Psoas muscle (tissue), 8 donors: ENCODE measurements around the gene MPPE1. TPM values are rescaled to one million over a fixed set of nuclear protein-coding genes. Genes with fewer than 3 reads are reported as not detected.

Experiments used
- ATAC-seq, 4 donors: fragments of 200-7000 bp; cut with Tn5 transposase; one replicate each; pipeline ENCODE4 v1.9.1; 2020; ENCODE audit warnings: moderate library complexity in 3 of 4, mild to moderate bottlenecking in 2 of 4
- DNase-seq, 2 donors: peaks; one replicate each; pipeline ENCODE4 v3.0.0-alpha.2; 2020
- H3K27ac ChIP-seq: fragments of 200-600 bp; one replicate; pipeline ENCODE4 v1.8.0; 2022
- H3K27me3 ChIP-seq, 3 donors: fragments of 200-600 bp in 1 of 3; one replicate each; pipeline versions ENCODE4 v1.6.1 to v1.8.0; 2013 to 2022; ENCODE audit warnings: low read length in 2 of 3, mild to moderate bottlenecking in 2 of 3, moderate library complexity in 1 of 3; ENCODE audit not compliant: insufficient read depth in 3 of 3
- H3K36me3 ChIP-seq, 2 donors: fragments of 200-600 bp in 1 of 2; one replicate each; pipeline versions ENCODE4 v1.6.1 to v1.8.0; 2013 to 2022; ENCODE audit warnings: low read depth in 1 of 2, mild to moderate bottlenecking in 1 of 2, moderate library complexity in 1 of 2; ENCODE audit not compliant: insufficient read depth in 1 of 2
- H3K4me1 ChIP-seq: fragments of 200-600 bp; one replicate; pipeline ENCODE4 v1.8.0; 2022
- H3K4me3 ChIP-seq: fragments of 200-600 bp; one replicate; pipeline ENCODE4 v1.8.0; 2022; ENCODE audit warnings: mild to moderate bottlenecking
- H3K9me3 ChIP-seq: fragments of 200-600 bp; one replicate; pipeline ENCODE4 v1.8.0; 2022
- WGBS, 3 donors: extraction: QIAGEN DNeasy Blood & Tissue Kit; methylation state at CpG; one replicate each; pipeline versions ENCODE4 v1.1.6 to v1.1.7; 2013; 5-methylcytosine and 5-hydroxymethylcytosine counted together
- intact Hi-C, 2 donors: fragments of 100-400 bp; cut with DNase I; formaldehyde crosslinking; loops; one replicate each; pipeline versions ENCODE4 v1.11.0 to v1.14.2; 2022
- long read RNA-seq, 2 donors: library from polyadenylated mRNA; unstranded; transcript quantifications; one replicate each; pipeline ENCODE4 v2.0.0, GENCODE V29; 2021
- polyA plus RNA-seq, 3 donors: library from polyadenylated mRNA; stranded (reverse); fragments of 200-250 nt; gene quantifications; one replicate each; pipeline ENCODE4 v1.2.3, GENCODE V29; 2013
- total RNA-seq, 4 donors: library from RNA; stranded (reverse); fragmentation: NEBNext Ultra II Directional in 2 of 4; extraction: Animal tissue kit (Norgen Biotek cat#: 25700) in 2 of 4; gene quantifications; one replicate each; pipeline versions ENCODE4 v1.2.1 to v1.2.4, GENCODE V29; 2021 to 2023
- TF ChIP-seq, protein P1 (sequence below): fragments of 200-600 bp; IDR thresholded peaks from one replicate; pipeline ENCODE4 v1.8.0; 2022; ENCODE audit warnings: antibody characterized with exemption
- donor health status: healthy with polysubstance abuse.
- donor health status: DM: no; HTN: no; CAD: no; lungs with moderate emphysema.
- donor health status: Bipolar disorder and iron deficiency.
- donor health status: healthy.
- donor health status: DM: yes; HTN: yes; CAD: no.
- donor health status: DM: no; HTN: no; CAD: no.
- donor health status: DM: no; HTN: no; CAD: no.
- donor health status: DM: yes; HTN: yes; CAD: no.

The MPPE1 gene, protein sequence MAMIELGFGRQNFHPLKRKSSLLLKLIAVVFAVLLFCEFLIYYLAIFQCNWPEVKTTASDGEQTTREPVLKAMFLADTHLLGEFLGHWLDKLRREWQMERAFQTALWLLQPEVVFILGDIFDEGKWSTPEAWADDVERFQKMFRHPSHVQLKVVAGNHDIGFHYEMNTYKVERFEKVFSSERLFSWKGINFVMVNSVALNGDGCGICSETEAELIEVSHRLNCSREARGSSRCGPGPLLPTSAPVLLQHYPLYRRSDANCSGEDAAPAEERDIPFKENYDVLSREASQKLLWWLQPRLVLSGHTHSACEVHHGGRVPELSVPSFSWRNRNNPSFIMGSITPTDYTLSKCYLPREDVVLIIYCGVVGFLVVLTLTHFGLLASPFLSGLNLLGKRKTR
- total RNA-seq: 10 to 100 TPM; 22.5 to 33.4 (median 27.6) TPM
- polyA plus RNA-seq: 10 to 100 TPM; 20.2 to 44.0 (median 23.0) TPM
- long read RNA-seq, donor 1, full-length matches to known transcripts: 17 of 22 reads
- long read RNA-seq, donor 1, partial matches to known transcripts: 0 of 22 reads
- long read RNA-seq, donor 1, other reads (novel, unspliced or antisense): 5 of 22 reads
- long read RNA-seq, donor 2, full-length matches to known transcripts: 15 of 56 reads
- long read RNA-seq, donor 2, partial matches to known transcripts: 5 of 56 reads
- long read RNA-seq, donor 2, other reads (novel, unspliced or antisense): 36 of 56 reads

DNA sequence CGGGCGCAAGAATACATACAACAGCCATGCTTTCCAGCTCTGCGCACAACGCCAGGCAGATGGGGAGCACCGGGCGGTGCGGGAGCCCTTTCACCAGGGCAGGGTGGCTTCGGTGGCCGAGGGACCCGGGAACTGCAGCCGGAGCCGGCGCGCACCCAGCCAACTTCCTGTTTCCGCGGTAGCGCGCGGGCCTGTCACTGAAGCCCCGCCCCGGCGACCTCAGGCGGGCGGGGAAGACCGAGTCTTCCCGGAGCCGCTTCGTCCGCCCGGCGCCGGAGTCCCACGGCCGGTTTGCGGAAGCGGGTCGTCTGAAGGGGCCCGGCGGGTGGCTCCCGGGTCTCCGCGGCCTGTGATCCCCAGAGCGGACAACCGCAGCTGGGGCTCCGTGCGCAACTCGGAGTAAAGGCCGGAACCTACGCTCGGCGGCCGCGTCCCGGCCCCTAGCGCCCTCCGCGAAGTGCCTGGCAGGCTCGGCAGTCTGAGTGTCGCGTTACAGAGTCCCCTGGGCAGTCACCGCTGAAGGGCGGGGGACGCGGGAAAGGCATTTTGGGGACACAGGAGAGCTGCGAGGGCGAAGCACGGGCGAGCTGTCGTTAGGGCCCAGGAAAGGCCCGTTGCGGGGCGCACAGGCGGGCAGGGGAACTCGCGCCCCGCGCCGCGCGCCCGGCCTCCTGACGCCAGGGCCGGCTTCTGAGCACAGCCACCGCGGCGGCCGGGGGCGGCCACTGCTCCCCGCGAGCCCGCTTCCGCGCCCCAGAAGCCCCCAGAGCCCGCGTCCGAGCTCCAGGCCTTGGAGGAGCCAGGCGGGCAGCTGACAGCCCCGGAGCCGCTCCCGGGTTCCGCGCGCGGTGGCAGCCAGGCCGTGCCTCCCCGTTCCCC, at the start of gene MPPE1:
Gene MPPE1, minus strand, starts transcription at position 136 of the 879 bp plus-strand sequence. CDS start 11,053 bp downstream, outside the sequence.
- H3K27me3 ChIP-seq: no peaks in the 10 kb centered on the region
- TF ChIP-seq, protein P1, sequence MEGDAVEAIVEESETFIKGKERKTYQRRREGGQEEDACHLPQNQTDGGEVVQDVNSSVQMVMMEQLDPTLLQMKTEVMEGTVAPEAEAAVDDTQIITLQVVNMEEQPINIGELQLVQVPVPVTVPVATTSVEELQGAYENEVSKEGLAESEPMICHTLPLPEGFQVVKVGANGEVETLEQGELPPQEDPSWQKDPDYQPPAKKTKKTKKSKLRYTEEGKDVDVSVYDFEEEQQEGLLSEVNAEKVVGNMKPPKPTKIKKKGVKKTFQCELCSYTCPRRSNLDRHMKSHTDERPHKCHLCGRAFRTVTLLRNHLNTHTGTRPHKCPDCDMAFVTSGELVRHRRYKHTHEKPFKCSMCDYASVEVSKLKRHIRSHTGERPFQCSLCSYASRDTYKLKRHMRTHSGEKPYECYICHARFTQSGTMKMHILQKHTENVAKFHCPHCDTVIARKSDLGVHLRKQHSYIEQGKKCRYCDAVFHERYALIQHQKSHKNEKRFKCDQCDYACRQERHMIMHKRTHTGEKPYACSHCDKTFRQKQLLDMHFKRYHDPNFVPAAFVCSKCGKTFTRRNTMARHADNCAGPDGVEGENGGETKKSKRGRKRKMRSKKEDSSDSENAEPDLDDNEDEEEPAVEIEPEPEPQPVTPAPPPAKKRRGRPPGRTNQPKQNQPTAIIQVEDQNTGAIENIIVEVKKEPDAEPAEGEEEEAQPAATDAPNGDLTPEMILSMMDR: no peak
- DNase-seq (peak; percentile 92 to 95), ATAC-seq (peak; percentile 94 to 96 (median 94))
- H3K4me1 ChIP-seq: peaks cover 18% of the 10 kb centered on the region
- H3K4me3 ChIP-seq: peak within 1 kb of the TSS; percentile 88
- H3K27ac ChIP-seq: peak within 1 kb of the TSS; percentile 99
- 0 to 1% (median 0%) methylated on average over 61 to 106 of the region's 106 CpGs for WGBS, 3 donors
- H3K36me3 ChIP-seq: peaks cover 0 to 25% of the 10 kb centered on the region in 2 donors
- intact Hi-C loops: loop anchor here (2.0 to 5.0 kb wide), 2 partner anchors 51 to 72 kb away; partner anchors contain the start of gene IMPA2 (in 1 of the 2)
- no peaks in the 10 kb centered on the region for H3K9me3 ChIP-seq

DNA sequence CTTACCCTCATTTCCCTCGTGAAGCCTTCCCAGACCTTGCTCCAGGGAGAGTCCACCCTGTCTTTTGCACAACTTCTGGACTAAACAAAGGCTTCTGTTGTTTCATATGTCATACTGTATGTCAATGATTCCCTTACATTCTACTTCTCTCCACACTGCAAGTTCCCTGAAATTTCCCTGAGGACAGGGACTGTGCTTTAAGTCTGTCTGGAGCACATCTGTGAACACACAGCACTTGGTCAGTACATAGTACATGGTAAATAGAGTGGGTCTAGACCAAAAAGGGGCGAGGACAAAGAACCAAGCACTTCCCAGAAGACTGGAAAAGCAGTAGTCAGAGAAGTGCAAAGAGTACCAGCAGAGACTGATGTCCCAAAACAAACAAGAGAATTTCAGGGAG, 49.5 kb upstream of the MPPE1 start:
- Histone ChIP-seq H3K27ac (no peak overlapping the region), H3K36me3 (no peaks in the 10 kb centered on the region), H3K4me3 (no peak overlapping the region), H3K4me1 (no peaks in the 10 kb centered on the region), H3K27me3 (no peaks in the 10 kb centered on the region), H3K9me3 (no peaks in the 10 kb centered on the region)
- 75 to 81% (median 76%) methylated on average over 2 of the region's 2 CpGs for WGBS, 3 donors
- TF ChIP-seq, protein P1: no peak
- intact Hi-C loops: no loop called here
- ATAC-seq (no peak), DNase-seq (no peak)

DNA sequence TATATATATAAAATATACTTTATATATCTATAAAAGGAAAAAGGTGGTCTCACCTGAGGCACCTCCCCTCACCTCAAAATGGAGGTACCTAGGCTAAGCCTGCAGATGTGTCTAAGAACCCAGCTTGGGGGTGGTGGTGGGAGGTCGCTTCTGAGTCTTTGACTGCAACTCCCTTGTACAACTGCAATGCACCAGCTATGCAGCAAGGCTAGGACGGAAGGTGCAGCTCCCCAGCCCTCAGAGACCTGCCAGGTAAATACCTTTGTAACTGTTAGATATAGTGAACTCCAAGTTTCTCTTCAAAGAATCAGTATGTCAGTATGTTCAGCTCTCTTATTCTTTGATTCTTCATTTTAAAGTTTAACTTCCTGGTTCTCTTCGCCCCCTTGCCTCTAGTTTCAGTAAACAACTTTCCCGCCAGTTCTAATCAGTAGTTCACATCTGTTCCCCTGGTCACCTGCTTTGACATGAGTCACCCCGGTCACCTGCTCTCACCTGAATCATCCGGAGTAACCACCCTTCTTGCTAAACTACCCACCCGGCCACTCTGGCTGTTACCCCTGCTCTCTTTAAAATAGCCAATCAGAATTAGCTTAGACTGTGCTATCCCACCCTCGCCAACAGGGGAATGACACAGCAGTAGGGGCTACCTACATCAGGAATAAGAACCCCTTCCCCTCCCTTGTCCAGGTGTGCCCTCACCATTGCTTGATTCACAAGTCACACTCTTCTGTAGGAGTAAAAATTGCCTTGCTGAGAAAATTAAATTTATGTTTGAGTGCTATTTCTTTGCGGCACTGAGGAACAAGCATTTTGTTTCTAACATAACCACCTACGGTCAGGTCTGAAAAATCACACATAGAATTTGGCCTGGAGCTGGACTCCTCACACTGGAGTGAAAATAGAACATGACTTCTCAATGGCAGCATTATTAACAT, 48.5 kb upstream of the MPPE1 start:
- H3K4me1 ChIP-seq: no peaks in the 10 kb centered on the region
- 97 to 98% (median 97%) methylated on average over 10 of the region's 10 CpGs for WGBS, 3 donors
- DNase-seq: no peak
- H3K27ac ChIP-seq: no peak overlapping the region
- H3K9me3 ChIP-seq: no peaks in the 10 kb centered on the region
- H3K4me3 ChIP-seq: no peak overlapping the region
- ATAC-seq: no peak
- intact Hi-C loops: no loop called here
- H3K27me3 ChIP-seq: no peaks in the 10 kb centered on the region
- TF ChIP-seq, protein P1: no peak
- H3K36me3 ChIP-seq: no peaks in the 10 kb centered on the region
